Activated naive CD8-positive, alpha-beta T cell treated with anti-CD3 and anti-CD28 coated beads, Interleukin-2, amount 50 U/mL, for 16 hours (primary cell): ENCODE measurements around the gene RNF212.

Source experiments
- DNase-seq: peaks from one replicate; pipeline ENCODE4 v3.0.0-alpha.2; 2020; ENCODE audit warnings: low read depth, low spot score

Gene RNF212

DNA sequence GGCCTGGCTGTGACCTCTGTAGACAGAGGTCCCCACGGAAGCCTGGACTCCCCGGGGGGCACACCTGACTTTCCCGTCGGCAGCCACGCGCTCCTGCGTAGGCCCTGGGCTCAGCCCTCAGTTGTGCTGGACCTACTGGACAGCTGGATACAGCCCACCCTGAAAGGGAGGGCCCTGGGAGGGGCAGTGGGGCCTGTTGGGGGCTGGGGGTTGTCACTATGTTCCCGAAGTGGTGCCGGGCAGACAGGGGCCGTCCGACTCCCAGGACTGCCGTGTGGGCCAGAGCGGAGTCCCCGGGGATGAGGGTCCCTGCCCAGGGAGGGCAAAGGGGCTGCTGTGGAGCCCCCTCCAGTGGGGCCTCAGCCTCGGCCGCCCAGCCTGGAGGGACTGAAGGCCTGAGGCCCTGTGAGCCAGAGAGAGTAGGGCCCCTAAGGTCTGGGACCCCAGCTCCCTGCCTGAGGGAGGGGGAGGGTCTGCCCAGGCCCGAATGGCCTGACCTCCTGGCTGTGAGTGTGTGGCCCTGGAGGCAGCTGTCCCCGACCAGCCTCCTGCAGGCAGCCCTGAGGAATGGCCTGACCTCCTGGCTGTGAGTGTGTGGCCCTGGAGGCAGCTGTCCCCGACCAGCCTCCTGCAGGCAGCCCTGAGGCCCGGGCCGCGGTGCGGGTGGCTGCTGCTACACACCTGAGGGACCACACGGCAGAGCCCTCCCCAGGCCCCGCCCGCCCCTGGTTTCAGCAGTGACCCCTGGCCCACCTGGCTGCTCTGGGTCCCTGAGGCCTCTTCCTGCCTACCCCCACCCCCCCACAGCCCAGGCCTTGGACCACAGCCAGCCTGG is 76.2 kb downstream of the RNF212 start:
- DNase-seq: no peak

DNA sequence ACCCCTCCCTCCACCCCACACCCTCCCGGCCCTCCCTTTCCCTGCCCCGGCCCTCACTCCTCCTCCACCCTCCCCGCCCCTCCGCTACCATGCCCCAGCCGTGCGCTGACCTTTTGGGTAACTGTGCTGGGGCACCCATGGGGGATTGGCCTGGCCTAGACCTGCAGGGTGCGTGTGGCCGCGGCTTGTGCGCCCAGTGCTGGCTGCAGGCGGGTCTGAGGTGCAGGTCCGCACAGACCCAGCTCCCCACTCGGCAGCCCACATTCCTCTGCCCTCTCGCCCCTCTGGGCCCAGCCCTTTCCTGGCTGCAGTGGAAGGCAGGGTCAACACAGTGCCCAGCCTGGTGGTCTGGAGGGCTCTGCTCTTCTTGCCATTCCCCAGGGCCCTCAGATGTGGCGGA is 77.3 kb downstream of the RNF212 start:
- DNase-seq: no peak

DNA sequence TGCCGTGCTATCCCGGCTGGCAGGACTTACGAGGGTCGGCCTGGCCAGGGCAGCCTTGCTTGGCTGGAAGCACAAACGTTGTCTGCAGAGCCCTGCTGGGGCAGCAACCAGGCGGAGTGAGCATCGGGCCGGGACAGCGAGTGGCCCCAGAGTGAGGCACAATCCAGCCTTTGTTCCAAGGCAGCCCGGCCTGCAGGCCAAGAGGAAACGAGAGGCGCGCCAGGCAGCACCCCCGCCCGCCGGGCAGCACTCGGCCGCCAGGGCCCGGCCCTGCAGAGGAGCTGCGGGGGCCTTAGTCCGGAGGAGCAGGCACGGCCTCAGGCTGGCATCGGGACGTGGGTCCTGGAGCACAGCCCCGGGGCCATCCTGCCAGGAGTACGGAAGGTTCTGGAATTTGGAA is 77.9 kb downstream of the RNF212 start:
- DNase-seq: no peak

DNA sequence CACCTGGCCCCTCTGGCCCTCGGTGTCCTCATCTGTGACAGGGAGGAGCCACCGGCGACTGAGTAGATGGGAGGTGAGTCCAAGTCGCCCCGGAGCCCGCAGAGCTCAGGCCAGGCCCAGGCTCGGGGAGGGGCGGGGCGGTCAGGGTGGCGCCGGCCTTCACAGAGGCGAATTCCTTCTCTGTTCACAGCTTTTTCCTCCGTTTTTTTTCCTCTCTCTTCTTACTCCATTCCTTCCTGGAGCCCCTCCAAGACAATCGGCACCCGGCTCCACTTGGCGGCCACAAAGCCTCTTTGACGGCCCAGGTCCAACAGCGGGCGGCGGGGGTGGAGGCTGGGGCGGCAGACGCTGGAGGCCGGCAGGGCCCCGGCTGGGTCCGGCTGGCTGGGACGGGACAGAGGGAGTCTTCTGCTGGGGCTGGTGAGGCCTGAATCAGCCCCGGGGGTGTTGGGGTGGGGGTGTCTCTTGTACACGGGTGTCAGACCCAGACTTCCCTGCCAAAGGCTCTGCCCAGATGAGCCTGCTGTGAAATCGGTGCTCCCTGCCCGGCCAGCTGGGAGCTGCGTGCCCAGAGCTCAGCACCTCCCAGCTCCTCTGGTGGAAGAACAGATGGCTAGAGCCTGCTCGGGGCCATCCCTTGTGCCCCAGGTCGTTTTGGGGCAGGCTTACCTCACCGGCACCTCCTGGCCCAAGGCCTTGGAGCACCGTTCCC is 79.4 kb downstream of the RNF212 start:
- no peak for DNase-seq

DNA sequence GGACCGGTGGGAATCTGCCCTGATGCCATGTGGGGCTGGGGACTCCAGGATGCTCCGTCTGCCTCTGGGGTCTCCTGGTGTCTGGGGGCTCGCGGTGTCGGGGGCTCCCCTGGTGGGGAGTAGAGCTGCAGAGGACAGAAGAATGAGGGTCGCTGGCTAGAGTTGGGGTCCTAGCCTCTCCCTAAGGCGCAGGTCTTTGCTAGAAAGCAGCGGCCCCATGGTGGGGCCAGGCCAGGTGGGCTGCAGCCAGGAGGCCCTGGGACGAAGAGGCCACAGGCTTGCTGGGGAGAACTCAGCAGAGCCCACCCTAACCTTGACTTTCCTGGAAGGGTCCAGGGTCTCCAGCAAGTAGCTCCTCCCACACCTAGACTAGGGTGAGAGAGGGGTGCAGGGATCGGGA is 80.5 kb downstream of the RNF212 start:
- DNase-seq: no peak

DNA sequence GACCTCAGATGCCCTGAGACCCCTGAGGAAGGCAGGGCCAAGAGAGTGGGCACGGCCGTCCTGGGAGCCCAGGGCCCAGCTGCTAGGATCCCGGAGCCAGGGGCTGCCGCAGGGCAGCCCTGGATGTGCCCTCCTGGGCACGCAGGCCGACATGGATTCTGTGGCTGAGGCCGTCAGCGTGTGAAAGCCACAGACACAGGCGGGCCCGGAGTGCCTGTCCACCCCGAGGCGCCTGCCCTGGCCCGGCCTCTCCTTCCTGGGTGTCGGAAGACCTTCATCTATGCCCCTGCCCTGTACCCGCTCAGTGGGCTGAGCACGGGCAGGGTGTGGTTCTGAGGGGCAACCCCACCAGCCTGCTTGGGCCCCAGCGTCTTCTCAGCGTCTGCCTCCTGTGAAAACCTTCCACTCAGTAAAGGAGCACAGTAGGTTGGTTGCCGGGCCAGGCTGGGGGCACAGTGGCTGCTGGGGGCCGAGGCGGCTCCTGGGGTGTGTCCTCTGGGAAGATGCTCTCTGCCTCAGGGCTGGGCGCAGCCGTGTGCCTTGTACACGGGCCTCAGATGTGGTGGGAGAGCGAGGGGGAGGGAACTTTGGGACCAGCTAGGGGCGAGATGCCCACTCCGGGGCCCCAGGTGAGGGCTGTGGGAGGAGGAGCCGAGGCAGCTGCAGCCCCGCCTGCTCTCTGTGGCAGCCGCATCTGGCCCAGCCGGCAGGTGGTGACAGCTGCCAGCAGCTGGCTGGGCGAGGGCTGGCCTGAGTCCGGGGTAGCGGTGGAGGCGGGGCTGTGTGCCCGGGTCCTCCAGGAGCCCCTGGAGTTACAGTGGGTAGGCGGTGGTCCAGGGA is 81.2 kb downstream of the RNF212 start:
- DNase-seq: no peak

DNA sequence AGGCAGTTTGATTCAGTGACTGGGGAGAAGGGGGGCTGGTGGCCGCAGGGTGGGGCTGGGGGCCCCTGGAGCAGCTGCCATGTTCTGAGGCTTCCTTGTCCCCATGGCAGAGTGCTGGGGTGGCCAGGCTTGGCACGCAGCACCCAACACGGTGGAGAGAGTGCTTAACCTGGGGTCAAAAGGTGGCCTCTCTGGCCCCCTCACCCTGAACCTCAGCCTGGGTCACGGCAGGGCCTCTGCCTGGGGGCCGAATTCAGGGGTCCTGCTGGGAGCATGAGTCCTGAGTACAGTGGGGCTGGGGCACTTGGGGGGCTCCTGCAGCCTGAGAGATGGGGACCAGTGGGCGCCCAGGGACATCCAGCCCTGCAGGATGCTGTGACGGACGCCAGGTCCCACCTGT is 82.0 kb downstream of the RNF212 start:
- DNase-seq: no peak

DNA sequence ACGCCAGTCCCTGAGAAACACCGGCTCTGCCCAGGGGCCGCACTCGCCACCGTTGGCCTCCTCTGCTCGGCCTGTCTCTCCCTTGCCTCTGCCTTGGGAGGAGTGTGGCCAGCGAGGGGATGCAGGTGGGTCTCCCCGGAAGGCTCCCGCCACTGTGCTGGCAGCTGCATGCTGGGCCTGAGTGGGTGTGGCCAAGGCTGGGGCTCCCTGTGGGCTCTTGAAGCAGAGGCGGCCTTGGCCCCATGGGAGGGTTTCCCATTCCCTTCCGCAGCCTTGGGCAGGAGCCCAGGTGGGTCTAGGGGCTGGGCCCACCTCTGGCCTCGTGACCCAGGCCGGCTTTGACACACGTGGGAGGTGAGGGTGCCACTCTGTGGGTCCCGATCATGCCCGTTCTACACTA is 82.8 kb downstream of the RNF212 start:
- DNase-seq: no peak

DNA sequence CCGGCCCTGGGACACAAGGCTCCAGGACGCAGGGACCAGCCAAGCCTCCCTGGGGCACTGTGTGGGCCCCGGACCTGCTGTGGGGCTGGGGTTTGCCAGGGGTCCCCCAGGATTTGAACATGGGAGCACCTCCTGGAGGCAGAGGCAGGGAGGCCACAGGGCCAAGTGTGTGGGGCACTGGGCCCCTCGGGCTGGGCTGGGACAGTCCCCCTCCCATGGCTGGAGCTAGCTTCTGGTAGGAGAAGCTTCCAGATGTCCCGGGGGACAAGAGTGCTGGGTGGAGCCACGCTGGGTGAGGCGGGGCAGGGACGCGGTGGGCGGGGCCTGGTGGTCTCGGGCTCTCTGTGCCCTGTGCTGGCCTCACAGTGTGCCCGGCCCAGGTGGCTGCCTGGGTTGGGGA is 83.3 kb downstream of the RNF212 start:
- DNase-seq: no peak

DNA sequence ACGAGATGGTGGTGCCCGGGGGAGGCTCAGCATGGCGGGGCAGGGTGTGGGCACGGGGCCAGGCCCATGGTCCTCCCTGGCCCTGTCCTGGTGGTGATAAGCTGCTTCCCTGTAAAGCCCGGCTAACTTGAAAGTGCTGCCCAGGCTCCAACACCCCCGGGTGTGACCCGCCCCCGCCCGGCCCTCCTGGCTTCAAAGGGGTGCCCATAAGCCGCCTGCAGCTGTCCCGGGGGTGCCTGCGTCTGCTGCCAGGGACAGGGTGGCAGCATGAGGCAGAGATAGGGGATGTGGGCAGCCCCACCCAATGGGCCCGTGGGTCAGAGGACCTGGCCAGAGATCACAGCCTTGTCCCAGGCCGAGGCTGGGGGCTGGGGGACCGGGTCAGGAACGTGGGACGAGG is 83.8 kb downstream of the RNF212 start:
- DNase-seq: no peak

DNA sequence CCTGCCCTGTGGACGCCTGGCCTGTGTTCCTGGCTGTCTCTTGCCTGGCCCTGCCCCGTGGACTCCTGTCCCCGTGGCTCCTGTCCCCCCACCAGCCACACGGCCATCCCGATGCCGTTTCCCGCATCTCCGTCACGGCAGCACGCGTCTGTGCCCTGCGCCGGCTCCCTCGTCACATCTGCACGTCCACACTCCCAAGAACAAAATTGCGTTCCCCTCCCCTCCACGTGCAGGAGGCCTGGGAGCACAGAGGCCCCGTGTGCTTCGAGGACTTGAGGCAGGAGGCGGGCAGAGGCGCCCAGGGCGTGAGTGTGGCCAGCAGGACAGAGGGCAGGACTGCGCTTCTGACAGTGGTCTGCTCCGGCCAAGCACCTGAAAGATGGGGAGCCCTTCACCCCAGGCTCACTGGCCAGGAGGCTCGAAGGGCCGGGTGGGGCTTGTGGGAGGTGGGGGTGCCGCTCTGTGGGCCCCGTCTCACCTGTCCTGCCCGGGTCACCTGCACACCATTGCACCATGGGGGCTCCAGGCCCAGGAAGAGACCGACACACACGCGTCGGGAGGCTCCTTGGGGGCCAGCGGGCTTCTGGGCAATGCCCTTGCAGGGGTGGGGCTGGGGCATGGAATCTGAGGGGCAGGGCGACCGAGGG is 84.7 kb downstream of the RNF212 start:
- DNase-seq: no peak

DNA sequence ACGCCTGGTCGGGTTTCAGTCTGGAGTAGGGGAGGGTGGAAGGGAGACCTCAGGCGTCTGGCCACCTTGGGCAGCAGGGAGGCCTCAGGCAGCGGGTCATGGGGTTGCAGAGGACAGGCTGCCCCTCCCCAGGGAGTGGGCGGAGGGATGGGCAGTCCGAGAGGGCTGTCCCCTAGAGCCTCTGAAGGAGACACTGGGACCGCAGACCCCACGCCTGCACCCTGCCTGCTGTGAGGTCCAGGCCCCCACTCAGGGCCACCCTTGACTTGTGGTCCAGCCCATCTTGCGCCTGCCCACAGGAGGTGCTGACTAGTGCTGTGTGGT is 85.5 kb downstream of the RNF212 start:
- no peak for DNase-seq

DNA sequence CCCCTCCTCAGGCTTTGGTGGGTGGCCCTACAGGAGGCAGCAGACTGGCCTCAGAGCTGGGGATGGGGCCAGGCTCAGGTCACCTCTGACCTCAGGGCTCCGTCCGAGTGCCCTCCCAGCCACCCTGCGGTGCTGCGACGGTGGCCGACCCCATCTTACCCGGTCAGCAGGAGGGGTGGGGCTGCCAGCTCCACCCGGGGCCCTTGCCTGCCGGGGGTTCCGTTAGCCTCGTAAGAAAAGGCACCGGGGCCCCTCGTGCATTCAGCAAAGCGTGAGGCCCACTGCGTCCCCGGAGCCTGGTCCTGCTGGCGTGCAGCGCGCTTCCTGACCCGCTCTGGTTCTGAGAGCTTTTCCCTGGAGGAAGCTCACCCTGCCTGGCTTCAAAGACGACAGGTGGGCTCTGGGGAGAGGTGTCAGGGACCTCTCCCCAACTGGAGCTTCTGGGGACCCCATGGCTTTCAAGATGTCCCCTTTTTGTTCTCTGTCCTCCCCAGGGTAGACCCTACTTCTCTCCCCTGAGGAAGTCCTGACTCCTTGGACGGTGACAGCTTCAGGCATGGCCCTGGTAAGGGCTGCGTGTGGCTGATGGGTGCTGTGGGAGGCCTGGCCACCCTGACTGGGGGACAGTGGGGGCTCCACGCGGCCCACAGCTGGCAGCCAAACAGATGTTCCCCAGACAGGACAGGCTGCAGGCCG is 86.0 kb downstream of the RNF212 start:
- DNase-seq: no peak

DNA sequence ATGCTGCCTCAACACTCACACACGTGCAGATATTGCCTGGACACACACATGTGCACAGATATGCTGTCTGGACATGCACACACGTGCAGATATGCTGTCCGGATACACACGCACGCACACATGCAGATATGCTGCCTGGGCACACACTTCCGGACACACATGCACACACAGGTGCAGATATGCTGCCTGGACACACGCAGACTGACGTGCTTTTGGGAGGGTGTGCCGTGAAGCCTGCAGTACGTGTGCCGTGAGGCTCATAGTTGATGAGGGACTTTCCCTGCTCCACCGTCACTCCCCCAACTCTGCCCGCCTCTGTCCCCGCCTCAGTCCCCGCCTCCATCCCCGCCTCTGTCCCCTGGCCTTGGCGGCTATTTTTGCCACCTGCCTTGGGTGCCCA is 87.2 kb downstream of the RNF212 start:
- DNase-seq: no peak

DNA sequence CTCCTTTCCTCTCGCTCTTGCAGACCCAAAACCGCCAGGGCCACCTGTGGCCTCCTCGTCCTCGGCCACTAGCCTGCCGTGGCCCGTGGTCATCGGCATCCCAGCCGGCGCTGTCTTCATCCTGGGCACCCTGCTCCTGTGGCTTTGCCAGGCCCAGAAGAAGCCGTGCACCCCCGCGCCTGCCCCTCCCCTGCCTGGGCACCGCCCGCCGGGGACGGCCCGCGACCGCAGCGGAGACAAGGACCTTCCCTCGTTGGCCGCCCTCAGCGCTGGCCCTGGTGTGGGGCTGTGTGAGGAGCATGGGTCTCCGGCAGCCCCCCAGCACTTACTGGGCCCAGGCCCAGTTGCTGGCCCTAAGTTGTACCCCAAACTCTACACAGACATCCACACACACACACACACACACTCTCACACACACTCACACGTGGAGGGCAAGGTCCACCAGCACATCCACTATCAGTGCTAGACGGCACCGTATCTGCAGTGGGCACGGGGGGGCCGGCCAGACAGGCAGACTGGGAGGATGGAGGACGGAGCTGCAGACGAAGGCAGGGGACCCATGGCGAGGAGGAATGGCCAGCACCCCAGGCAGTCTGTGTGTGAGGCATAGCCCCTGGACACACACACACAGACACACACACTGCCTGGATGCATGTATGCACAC is 88.3 kb downstream of the RNF212 start:
- no peak for DNase-seq

DNA sequence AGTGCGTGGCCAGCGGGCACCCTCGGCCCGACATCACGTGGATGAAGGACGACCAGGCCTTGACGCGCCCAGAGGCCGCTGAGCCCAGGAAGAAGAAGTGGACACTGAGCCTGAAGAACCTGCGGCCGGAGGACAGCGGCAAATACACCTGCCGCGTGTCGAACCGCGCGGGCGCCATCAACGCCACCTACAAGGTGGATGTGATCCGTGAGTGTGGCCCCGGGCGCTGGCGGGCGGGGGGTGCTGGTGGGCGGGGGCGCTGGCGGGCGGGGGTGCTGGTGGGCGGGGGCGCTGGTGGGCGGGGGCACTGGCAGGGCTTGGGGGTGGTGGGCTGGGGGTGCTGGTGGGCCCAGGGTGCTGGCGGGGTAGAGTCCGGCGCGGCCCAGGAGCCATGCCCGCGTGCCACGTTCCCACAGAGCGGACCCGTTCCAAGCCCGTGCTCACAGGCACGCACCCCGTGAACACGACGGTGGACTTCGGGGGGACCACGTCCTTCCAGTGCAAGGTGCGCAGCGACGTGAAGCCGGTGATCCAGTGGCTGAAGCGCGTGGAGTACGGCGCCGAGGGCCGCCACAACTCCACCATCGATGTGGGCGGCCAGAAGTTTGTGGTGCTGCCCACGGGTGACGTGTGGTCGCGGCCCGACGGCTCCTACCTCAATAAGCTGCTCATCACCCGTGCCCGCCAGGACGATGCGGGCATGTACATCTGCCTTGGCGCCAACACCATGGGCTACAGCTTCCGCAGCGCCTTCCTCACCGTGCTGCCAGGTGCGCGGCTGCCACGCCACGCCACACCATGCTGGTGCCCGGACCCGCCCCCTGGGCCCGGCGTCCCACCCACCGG is 89.2 kb downstream of the RNF212 start:
- DNase-seq: no peak

DNA sequence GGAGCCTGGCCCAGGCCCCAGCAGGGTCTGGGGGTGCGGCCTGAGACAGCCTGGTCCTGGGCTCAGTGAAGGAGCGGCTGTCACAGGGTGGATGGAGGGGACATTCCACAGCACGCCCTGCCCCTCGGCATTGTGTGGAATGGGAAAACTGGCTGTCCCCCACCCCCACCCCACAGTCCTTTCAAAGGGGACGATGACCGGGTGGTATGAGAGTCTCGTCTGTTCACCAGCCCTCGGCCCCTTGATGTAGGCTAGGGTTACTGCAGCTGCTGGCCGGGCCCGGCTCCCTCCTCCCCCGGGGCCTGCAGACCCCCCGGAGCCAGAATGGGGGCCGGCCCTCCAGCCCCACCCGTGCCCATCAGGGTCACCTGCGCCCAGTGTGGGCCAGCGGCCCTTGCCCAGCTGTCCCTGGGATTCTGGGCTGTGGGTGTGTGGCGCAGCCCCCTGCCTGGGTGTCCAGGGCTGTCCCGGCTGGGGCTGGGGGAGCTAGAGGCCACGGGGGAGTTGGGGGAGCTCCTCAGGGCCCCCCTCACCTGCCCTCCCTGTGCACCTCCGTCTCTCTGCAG is 90.2 kb downstream of the RNF212 start:
- no peak for DNase-seq

DNA sequence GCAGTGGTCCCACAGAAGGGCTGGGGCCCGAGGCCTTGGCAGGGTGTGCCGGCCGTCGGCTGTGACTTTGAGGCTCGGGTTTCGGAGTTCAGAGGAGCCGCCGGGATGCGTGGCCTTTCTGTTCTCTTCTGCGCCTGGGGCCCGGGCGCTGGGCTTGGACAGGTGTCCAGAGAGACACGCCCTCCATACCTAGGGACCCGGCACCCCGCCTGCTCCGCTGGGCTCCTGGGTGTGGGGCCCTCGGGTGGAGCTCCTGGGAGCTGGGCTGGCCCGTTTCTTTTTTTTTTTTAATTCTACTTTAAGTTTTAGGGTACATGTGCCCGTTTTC is 90.7 kb downstream of the RNF212 start:
- no peak for DNase-seq

DNA sequence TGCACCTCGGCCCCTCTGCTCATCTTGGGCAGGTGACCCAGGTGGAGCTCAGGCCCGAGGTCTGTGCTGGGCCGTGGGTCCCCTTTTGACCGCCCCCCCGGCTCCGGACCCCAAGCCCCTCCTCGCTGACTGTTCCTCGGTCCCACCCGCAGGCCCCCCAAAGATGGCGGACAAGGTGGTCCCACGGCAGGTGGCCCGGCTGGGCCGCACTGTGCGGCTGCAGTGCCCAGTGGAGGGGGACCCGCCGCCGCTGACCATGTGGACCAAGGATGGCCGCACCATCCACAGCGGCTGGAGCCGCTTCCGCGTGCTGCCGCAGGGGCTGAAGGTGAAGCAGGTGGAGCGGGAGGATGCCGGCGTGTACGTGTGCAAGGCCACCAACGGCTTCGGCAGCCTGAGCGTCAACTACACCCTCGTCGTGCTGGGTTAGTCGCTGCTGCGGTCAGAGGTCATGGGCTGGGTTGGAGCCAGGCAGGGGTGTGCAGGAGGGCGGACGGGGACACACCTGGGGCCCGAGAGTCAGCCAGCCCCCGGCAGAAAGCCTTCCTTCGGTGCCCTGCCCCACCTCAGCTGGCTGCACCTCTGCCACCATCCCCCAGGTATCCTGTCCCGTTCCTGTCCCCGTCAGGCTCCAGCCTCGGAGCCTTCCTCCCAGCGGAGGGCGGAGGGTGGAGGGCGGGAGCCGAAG is 91.2 kb downstream of the RNF212 start:
- no peak for DNase-seq
